Measurements from ENCODE around the gene JAKMIP1. TPM values are rescaled to one million over a fixed set of nuclear protein-coding genes. Genes with fewer than 3 reads are reported as not detected.

The JAKMIP1 gene
- total RNA-seq, 3 donors from 2014 or later = 0.66 to 0.88 (median 0.80) TPM

GRCh38 chr4:6024313-6024960 lies 175.9 kb downstream of the JAKMIP1 start:
- Histone ChIP-seq H3K4me1 (no peaks in the 10 kb centered on the region), H3K4me3 (no peak overlapping the region), H3K36me3 (no peaks in the 10 kb centered on the region), H3K9me3 (no peaks in the 10 kb centered on the region), H3K27me3 (no peaks in the 10 kb centered on the region), H3K27ac (no peak overlapping the region)
- intact Hi-C loops (cut with DNase I; ENCODE audit: low total_unique reads) = loop anchor here (5.0 kb wide), 1 partner anchor 643 kb away; no protein-coding TSS in a partner anchor
- TF ChIP-seq POLR2AphosphoS5 (IDR thresholded peaks at IDR 0.05) = no peak
- TF ChIP-seq POLR2A (IDR thresholded peaks at IDR 0.05) = no peak
- no peak for TF ChIP-seq CTCF (IDR thresholded peaks at IDR 0.05)
- DNase-seq (ENCODE audit: low spot score in 2 of 2) = no peak

DNA sequence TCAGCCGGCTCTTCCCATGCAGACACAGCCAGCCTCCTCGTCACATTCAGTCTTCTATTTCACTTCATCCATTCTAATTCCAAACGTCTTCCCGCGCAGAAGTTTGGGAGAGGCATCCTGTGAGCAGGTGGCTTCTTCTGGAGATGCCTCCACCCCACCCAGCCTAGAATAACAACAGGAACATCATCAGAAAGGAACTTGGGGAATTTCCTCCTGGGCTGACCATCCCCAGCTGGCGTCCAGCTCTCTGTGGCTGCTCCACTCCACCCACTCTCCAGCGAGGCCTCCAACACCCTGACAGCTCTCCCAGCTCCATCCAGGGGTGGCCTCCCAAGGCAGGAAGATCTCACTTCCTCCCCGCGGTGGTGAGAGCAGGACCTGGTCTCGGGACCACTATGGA lies 176.6 kb downstream of the JAKMIP1 start:
- no peaks in the 10 kb centered on the region for H3K4me1 ChIP-seq
- TF ChIP-seq POLR2A (IDR thresholded peaks at IDR 0.05) = no peak
- no peak for TF ChIP-seq POLR2AphosphoS5 (IDR thresholded peaks at IDR 0.05)
- TF ChIP-seq CTCF (IDR thresholded peaks at IDR 0.05) = no peak
- no peak overlapping the region for H3K27ac ChIP-seq
- no peak for DNase-seq (ENCODE audit: low spot score in 2 of 2)
- H3K36me3 ChIP-seq = no peaks in the 10 kb centered on the region
- peaks cover 0 to 5% of the 10 kb centered on the region in 2 donors for H3K27me3 ChIP-seq
- H3K4me3 ChIP-seq = no peak overlapping the region
- intact Hi-C loops (cut with DNase I; ENCODE audit: low total_unique reads) = loop anchor here (5.0 kb wide), 1 partner anchor 644 kb away; no protein-coding TSS in a partner anchor
- H3K9me3 ChIP-seq = no peaks in the 10 kb centered on the region

DNA sequence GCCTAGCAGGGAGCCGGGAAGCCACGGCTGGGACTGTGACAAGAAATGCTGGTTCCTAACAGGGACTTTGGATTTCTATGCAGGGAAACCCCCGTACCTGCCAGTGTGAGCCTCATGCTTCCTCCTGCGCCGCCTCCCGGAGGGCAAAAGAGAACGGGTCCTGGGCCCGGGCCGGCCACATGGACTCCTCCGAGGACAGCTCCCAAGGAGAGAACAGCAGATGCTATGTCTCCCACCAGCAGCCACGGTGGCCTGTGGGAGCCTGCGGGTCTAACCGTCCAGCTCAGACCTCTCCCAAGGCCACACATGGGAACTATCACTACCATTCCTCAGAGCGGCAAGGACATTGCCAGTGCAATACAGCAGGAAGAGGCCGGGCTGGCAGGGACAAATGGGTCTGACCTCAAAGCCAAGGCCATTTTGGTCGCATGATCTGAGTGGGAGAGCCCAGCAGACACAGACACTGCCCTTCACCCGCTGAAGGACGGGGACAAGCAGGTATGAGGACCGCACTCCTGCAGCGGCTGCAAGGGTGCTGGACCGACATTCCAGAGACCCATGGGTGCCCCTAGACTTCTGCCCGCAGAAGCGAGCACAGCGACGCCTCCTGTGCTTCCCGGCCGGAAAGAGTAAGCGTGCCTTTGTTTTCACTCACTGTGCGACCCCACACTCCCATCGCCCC lies 177.6 kb downstream of the JAKMIP1 start:
- intact Hi-C loops (cut with DNase I; ENCODE audit: low total_unique reads) = loop anchor here (5.0 kb wide), 1 partner anchor 645 kb away; no protein-coding TSS in a partner anchor
- no peak overlapping the region for H3K4me3 ChIP-seq
- no peak for DNase-seq (ENCODE audit: low spot score in 2 of 2)
- no peak overlapping the region for H3K27ac ChIP-seq
- H3K9me3 ChIP-seq = no peaks in the 10 kb centered on the region
- no peaks in the 10 kb centered on the region for H3K4me1 ChIP-seq
- peaks cover 0 to 7% of the 10 kb centered on the region in 2 donors for H3K27me3 ChIP-seq
- no peaks in the 10 kb centered on the region for H3K36me3 ChIP-seq
- no peak for TF ChIP-seq CTCF (IDR thresholded peaks at IDR 0.05)
- no peak for TF ChIP-seq POLR2AphosphoS5 (IDR thresholded peaks at IDR 0.05)
- no peak for TF ChIP-seq POLR2A (IDR thresholded peaks at IDR 0.05)

- no peak for DNase-seq (ENCODE audit: low spot score in 2 of 2)
These were observed 178.3 kb downstream of the JAKMIP1 start for GRCh38 chr4:6021831-6022606.

More at GRCh38 chr4:6021831-6022606, 178.3 kb downstream of the JAKMIP1 start:
- Histone ChIP-seq H3K4me3 (no peak overlapping the region), H3K27me3 (peaks cover 0 to 7% of the 10 kb centered on the region in 2 donors), H3K36me3 (no peaks in the 10 kb centered on the region), H3K4me1 (no peaks in the 10 kb centered on the region), H3K9me3 (no peaks in the 10 kb centered on the region), H3K27ac (no peak overlapping the region)
- TF ChIP-seq POLR2AphosphoS5 (IDR thresholded peaks at IDR 0.05) (no peak), POLR2A (IDR thresholded peaks at IDR 0.05) (no peak), CTCF (IDR thresholded peaks at IDR 0.05) (no peak)
- intact Hi-C loops (cut with DNase I; ENCODE audit: low total_unique reads) = loop anchor here (5.0 kb wide), 1 partner anchor 645 kb away; no protein-coding TSS in a partner anchor

Measured in breast epithelium (tissue), 4 donors.